H1 (cell line): ENCODE measurements around the gene MECP2. TPM values are rescaled to one million over a fixed set of nuclear protein-coding genes. Genes with fewer than 3 reads are reported as not detected.

Source experiments
- BRCA1 ChIP-seq: IDR thresholded peaks from 2 replicates; pipeline ENCODE4 v1.6.1; 2012; ENCODE audit warnings: low read depth, low read length, improper control_type of control experiment
- GABPA ChIP-seq: IDR thresholded peaks from 2 replicates; pipeline ENCODE4 v1.6.1; 2011; ENCODE audit warnings: mild to moderate bottlenecking, low read length, moderate library complexity, borderline replicate concordance; ENCODE audit not compliant: insufficient read depth
- HDAC2 ChIP-seq, 2 experiments: fragments of 300-600 bp in 1 of 2; sonication (generic) in 1 of 2; IDR thresholded peaks; 2 replicates each; pipeline ENCODE4 v1.6.1; 2011 to 2012; ENCODE audit warnings: low read depth in 2 of 2, low read length in 2 of 2, mild to moderate bottlenecking in 2 of 2, moderate library complexity in 2 of 2, borderline replicate concordance in 1 of 2, inconsistent platforms in 1 of 2
- HDAC6 ChIP-seq: IDR thresholded peaks from one replicate; pipeline ENCODE4 v1.7.1; 2012; ENCODE audit warnings: low read depth, mild to moderate bottlenecking, inconsistent platforms, low read length, moderate library complexity
- POLR2AphosphoS5 ChIP-seq: IDR thresholded peaks from 2 replicates; pipeline ENCODE4 v1.6.1; 2011; ENCODE audit warnings: low read depth, low read length
- SIN3A ChIP-seq, 2 experiments: IDR thresholded peaks in 1 of 2; conservative IDR thresholded peaks in 1 of 2; 2 replicates each; pipeline ENCODE4 v1.6.1; 2011 to 2012; ENCODE audit warnings: low read length in 2 of 2, improper control_type of control experiment in 1 of 2, low read depth in 1 of 2, mild to moderate bottlenecking in 1 of 2
- SIX5 ChIP-seq: IDR thresholded peaks from 2 replicates; pipeline ENCODE4 v1.6.1; 2011; ENCODE audit warnings: mild to moderate bottlenecking, low read depth, low read length
- SP2 ChIP-seq: IDR thresholded peaks from 2 replicates; pipeline ENCODE4 v1.6.1; 2012; ENCODE audit warnings: mild to moderate bottlenecking, low read length, inconsistent platforms
- SP4 ChIP-seq: IDR thresholded peaks from 2 replicates; pipeline ENCODE4 v1.6.1; 2012; ENCODE audit warnings: low read length, inconsistent platforms
- polyA plus RNA-seq, 7 experiments: library from polyadenylated mRNA; depleted of rRNA in 3 of 7; stranded (reverse) in 5 of 7; unstranded in 2 of 7; fragments of >200 nt in 5 of 7; fragments of 200-250 nt in 2 of 7; gene quantifications; 1 replicate in 5 of 7; 2 replicates in 1 of 7; 4 replicates in 1 of 7; pipeline versions ENCODE4 v1.2.1 to v1.2.3, GENCODE V29; 2011 to 2013; ENCODE audit warnings: missing spikeins in 2 of 7, mixed read lengths in 2 of 7
- total RNA-seq: library from RNA; stranded (reverse); fragmentation: NEBNext Ultra II Directional; extraction: Animal tissue kit (Norgen Biotek cat#: 25700); gene quantifications from 2 replicates; pipeline ENCODE4 v1.2.1, GENCODE V29; 2021

MECP2 gene
- total and polyA plus RNA-seq, 2 of the 8 experiments (the other 6 are each of a cell fraction or from before 2014, with no cell fraction given) = 5.0 to 32.4 TPM

DNA sequence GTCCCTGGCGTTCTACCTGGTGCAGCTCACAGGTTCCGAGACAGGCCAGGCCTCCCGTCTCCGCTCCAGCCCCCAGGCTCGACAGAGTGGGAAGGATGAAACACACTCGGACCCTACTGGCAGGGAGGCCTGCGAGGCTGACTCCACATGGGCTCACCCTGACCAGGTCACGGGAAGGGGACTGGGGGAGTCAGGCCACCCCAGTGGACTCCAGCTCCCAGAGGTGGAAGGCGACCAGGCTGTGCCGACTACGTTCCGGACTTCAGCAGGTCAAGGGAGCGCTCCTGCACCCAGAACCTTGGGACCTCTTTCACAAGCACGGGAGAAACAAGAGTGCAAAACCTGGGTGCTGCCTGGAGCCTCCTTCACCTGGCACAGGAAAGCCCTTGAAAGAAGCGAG is 73.2 kb downstream of the MECP2 start (continued):
- TF ChIP-seq GABPA (no peak), BRCA1 (no peak), HDAC6 (no peak), SIX5 (no peak), SIN3A (conservative IDR thresholded peaks at IDR 0.05 in 1 of 2, IDR thresholded peaks at IDR 0.05 in 1 of 2; ENCODE audit: low read depth in 1 of 2, low read length in 2 of 2) (no peak), SP2 (no peak), SP4 (no peak), HDAC2 (IDR thresholded peaks at IDR 0.05; ENCODE audit: borderline replicate concordance in 1 of 2, low read depth in 2 of 2, low read length in 2 of 2) (no peak), POLR2AphosphoS5 (no peak)
- TF ChIP-seq, all 59 proteins: peak for 0
